CD8-positive, alpha-beta memory T cell (primary cell): ENCODE measurements around the gene ZNF821. TPM values are rescaled to one million over a fixed set of nuclear protein-coding genes. Genes with fewer than 3 reads are reported as not detected.
A peak's percentile ranks its signal among the peaks of the same experiment; 100 is the strongest.
"Not testable (repeated sequence)": the region's sequence is repeated elsewhere in the genome, so short reads cannot be mapped to it uniquely, and the experiment has no call there.

Experiments
- CTCF ChIA-PET: fragments of 350-600 bp; sonication (Branson Sonifier 250); formaldehyde crosslinking; loops from one replicate; lab custom pipeline; 2021; ENCODE audit warnings: antibody characterized with exemption; lab: Charles Lee
- POLR2A ChIA-PET: fragments of 350-600 bp; sonication (Branson Sonifier 250); formaldehyde crosslinking; loops from one replicate; lab custom pipeline; 2021; ENCODE audit warnings: antibody characterized with exemption; lab: Charles Lee
- DNase-seq, 5 donors: peaks; one replicate each; pipeline versions ENCODE4 v3.0.0 to v3.0.0-alpha.2; 2020 to 2022; ENCODE audit warnings: mixed read lengths in 1 of 5
- H3K27ac ChIP-seq: one replicate; pipeline ENCODE4 v1.7.0; 2013; ENCODE audit warnings: low read depth, mild to moderate bottlenecking, low read length, moderate library complexity
- H3K27me3 ChIP-seq: 2 replicates; pipeline ENCODE4 v1.7.0; 2013; ENCODE audit warnings: low read length, mild to moderate bottlenecking; ENCODE audit not compliant: insufficient read depth, poor library complexity, severe bottlenecking
- H3K36me3 ChIP-seq: 2 replicates; pipeline ENCODE4 v1.7.0; 2013; ENCODE audit warnings: mild to moderate bottlenecking, low read length, moderate library complexity; ENCODE audit not compliant: insufficient read depth
- H3K4me1 ChIP-seq: 2 replicates; pipeline ENCODE4 v1.7.0; 2013; ENCODE audit warnings: mild to moderate bottlenecking, low read length, moderate library complexity; ENCODE audit not compliant: insufficient read depth
- H3K4me3 ChIP-seq: 2 replicates; pipeline ENCODE4 v1.7.0; 2013; ENCODE audit warnings: mild to moderate bottlenecking, low read length
- H3K9me3 ChIP-seq: 2 replicates; pipeline ENCODE4 v1.7.0; 2013; ENCODE audit warnings: mild to moderate bottlenecking, low read length
- H3K27ac Mint-ChIP-seq, 8 donors: one replicate each; pipeline ENCODE4 v1.8.0; 2020 to 2021; ENCODE audit warnings: mixed read lengths in 8 of 8, mild to moderate bottlenecking in 6 of 8, inconsistent platforms in 3 of 8, moderate library complexity in 3 of 8
- H3K27me3 Mint-ChIP-seq, 2 donors: one replicate each; pipeline ENCODE4 v1.8.0; 2020 to 2021; ENCODE audit warnings: mixed read lengths in 2 of 2, mild to moderate bottlenecking in 1 of 2, moderate library complexity in 1 of 2
- H3K36me3 Mint-ChIP-seq, 3 donors: one replicate each; pipeline ENCODE4 v1.8.0; 2020 to 2021; ENCODE audit warnings: mixed read lengths in 3 of 3, inconsistent platforms in 1 of 3, mild to moderate bottlenecking in 1 of 3
- H3K4me1 Mint-ChIP-seq, 3 donors: one replicate each; pipeline ENCODE4 v1.8.0; 2020 to 2021; ENCODE audit warnings: mixed read lengths in 3 of 3, inconsistent platforms in 1 of 3, mild to moderate bottlenecking in 1 of 3
- H3K4me3 Mint-ChIP-seq, 7 donors: one replicate each; pipeline ENCODE4 v1.8.0; 2020 to 2021; ENCODE audit warnings: mixed read lengths in 7 of 7, mild to moderate bottlenecking in 6 of 7, moderate library complexity in 4 of 7, inconsistent platforms in 2 of 7
- H3K9me3 Mint-ChIP-seq, 5 donors: one replicate each; pipeline ENCODE4 v1.8.0; 2020 to 2022; ENCODE audit warnings: mixed read lengths in 5 of 5, mild to moderate bottlenecking in 3 of 5, moderate library complexity in 2 of 5, inconsistent platforms in 1 of 5
- polyA plus RNA-seq: library from polyadenylated mRNA; unstranded; fragments of 300-500 nt; fragmentation: Illumina TruSeq; gene quantifications from one replicate; pipeline ENCODE4 v1.2.3, GENCODE V29; 2021
- total RNA-seq, 2 experiments: library from RNA; stranded (reverse); gene quantifications; one replicate each; pipeline ENCODE4 v1.2.3, GENCODE V29; 2021

ZNF821 gene
- total and polyA plus RNA-seq, 3 experiments from 2014 or later, result 3.3 to 12.6 (median 5.3) TPM

GRCh38 chr16:71832112-71832511 lies 51.9 kb downstream of the ZNF821 start:
- CTCF ChIA-PET, result interaction anchor here (3.1 kb wide), 1 partner anchor 50 kb away, joined by 10 read pairs; no protein-coding TSS in a partner anchor

DNA sequence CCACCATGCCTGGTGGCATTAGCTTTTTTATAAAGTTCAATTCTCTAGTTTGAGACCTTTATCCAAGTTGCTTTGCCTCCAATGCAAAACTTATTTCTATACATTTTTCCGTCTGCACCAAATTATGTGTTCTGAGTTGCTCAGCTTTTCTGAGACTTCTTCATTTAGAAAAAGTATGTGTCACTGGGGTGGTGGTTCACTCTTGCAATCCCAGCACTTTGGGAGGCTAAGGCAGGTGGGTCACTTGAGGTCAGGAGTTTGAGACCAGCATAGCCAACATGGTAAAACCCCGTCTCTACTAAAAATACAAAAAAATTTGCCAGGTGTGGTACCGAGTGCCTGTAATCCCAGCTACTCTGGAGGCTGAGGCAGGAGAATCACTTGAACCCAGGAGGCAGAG lies 52.3 kb downstream of the ZNF821 start:
- H3K36me3 ChIP-seq, DNase-seq, H3K9me3 ChIP-seq, H3K27me3 ChIP-seq, H3K27me3 Mint-ChIP-seq, H3K27ac ChIP-seq, H3K36me3 Mint-ChIP-seq, H3K27ac Mint-ChIP-seq, POLR2A ChIA-PET, H3K9me3 Mint-ChIP-seq, H3K4me1 ChIP-seq, H3K4me3 Mint-ChIP-seq, H3K4me1 Mint-ChIP-seq, H3K4me3 ChIP-seq: not testable (repeated sequence)
- CTCF ChIA-PET, result interaction anchor here (3.1 kb wide), 1 partner anchor 50 kb away, joined by 10 read pairs; no protein-coding TSS in a partner anchor

More at GRCh38 chr16:71832112-71832511, 51.9 kb downstream of the ZNF821 start:
- not testable (repeated sequence) for H3K4me3 ChIP-seq, DNase-seq, H3K36me3 ChIP-seq, H3K9me3 ChIP-seq, H3K4me1 ChIP-seq, H3K4me1 Mint-ChIP-seq, H3K4me3 Mint-ChIP-seq, H3K27ac ChIP-seq, H3K27me3 ChIP-seq, H3K36me3 Mint-ChIP-seq, H3K27me3 Mint-ChIP-seq, H3K9me3 Mint-ChIP-seq
- peak overlapping the region in 1 of 8 donors; percentile 50 for H3K27ac Mint-ChIP-seq
- POLR2A ChIA-PET, result interaction anchor here (0.6 kb wide), 1 partner anchor 63 kb away, joined by 8 read pairs; no protein-coding TSS in a partner anchor

DNA sequence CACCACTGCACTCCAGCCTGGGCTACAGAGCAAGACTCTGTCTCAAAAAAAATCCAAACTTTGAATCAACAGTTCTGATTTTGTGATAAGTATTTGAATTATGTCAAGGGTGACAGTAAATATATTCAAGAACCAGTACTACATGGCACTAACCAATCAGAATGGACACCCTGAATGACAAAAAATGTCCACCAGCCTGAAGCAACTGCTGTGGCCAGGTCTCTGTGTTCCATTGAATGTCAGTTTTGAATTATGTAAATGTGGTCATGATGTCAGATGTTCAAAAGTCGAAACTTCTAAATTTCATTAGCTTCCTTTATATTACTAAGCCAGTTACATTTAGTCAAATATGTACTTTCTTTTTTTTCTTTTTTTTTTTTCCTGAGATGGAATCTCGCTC lies 53.6 kb downstream of the ZNF821 start:
- Histone ChIP-seq H3K4me3 (no peak overlapping the region), H3K27me3 (no peaks in the 10 kb centered on the region), H3K36me3 (no peaks in the 10 kb centered on the region), H3K4me1 (no peaks in the 10 kb centered on the region), H3K27ac (no peak overlapping the region), H3K9me3 (no peaks in the 10 kb centered on the region)
- Mint-ChIP-seq H3K4me1 (peaks cover 0 to 8% (median 0%) of the 10 kb centered on the region in 3 donors), H3K27me3 (peaks cover 0 to 2% of the 10 kb centered on the region in 2 donors), H3K36me3 (no peaks in the 10 kb centered on the region), H3K4me3 (no peak overlapping the region), H3K9me3 (no peaks in the 10 kb centered on the region), H3K27ac (no peak overlapping the region)
- ChIA-PET CTCF (interaction anchor here (1.0 to 3.1 kb wide), 2 partner anchors 28 to 52 kb away, joined by 4 to 10 read pairs; no protein-coding TSS in a partner anchor), POLR2A (no interaction called here)
- no peak for DNase-seq

DNA sequence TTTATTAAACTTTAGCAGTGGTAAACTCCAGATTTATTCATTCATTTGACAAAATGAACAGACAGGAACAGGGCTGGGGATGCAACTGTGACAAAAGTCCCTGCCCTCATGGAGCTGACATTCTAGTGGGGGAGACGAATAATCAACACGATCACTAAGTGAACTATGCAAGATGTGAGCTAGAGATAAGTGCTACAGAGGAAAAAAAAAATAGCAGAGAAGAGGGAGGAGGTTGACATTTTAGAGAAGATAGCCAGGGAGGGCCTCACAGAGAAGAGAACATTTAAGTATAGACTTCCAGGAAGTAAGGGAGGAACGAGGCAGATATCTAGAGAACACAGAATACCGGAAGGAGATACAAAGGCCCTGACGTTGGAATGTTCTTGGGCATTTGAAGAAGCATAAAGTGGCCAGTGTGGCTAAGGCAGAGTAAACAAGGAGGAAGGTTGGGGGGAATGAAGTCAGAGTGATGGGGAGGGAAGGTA lies 57.4 kb downstream of the ZNF821 start:
- no peaks in the 10 kb centered on the region for H3K9me3 Mint-ChIP-seq
- no peak for DNase-seq
- H3K4me3 Mint-ChIP-seq, result no peak overlapping the region
- H3K36me3 ChIP-seq, result no peaks in the 10 kb centered on the region
- no peak overlapping the region for H3K27ac Mint-ChIP-seq
- H3K9me3 ChIP-seq, result no peaks in the 10 kb centered on the region
- H3K27me3 Mint-ChIP-seq, result peaks cover 0 to 2% of the 10 kb centered on the region in 2 donors
- H3K4me1 ChIP-seq, result no peaks in the 10 kb centered on the region
- no peak overlapping the region for H3K4me3 ChIP-seq
- H3K27me3 ChIP-seq, result no peaks in the 10 kb centered on the region
- peaks cover 0 to 1% (median 0%) of the 10 kb centered on the region in 3 donors for H3K36me3 Mint-ChIP-seq
- POLR2A ChIA-PET, result no interaction called here
- CTCF ChIA-PET, result no interaction called here
- H3K27ac ChIP-seq, result no peak overlapping the region
- no peaks in the 10 kb centered on the region for H3K4me1 Mint-ChIP-seq

GRCh38 chr16:71817155-71817500 lies 66.9 kb downstream of the ZNF821 start:
- H3K27me3 ChIP-seq, POLR2A ChIA-PET, H3K27me3 Mint-ChIP-seq, H3K27ac ChIP-seq, H3K9me3 Mint-ChIP-seq, H3K9me3 ChIP-seq, H3K36me3 Mint-ChIP-seq, DNase-seq, H3K4me3 ChIP-seq, H3K36me3 ChIP-seq, H3K4me1 ChIP-seq: not testable (repeated sequence)
- Mint-ChIP-seq H3K4me1 (peaks cover 5 to 14% (median 13%) of the 10 kb centered on the region in 3 donors), H3K27ac (peak overlapping the region in 5 of 8 donors; percentile 19 to 74 (median 52)), H3K4me3 (peak overlapping the region in 1 of 7 donors; percentile 54)
- CTCF ChIA-PET, result interaction anchor here (1.0 kb wide), 1 partner anchor 66 kb away, joined by 3 read pairs; no protein-coding TSS in a partner anchor

- Histone ChIP-seq H3K27ac (no peak overlapping the region), H3K9me3 (no peaks in the 10 kb centered on the region), H3K27me3 (no peaks in the 10 kb centered on the region), H3K4me1 (peaks cover 26% of the 10 kb centered on the region), H3K36me3 (no peaks in the 10 kb centered on the region), H3K4me3 (no peak overlapping the region)
- DNase-seq, result peak in 2 of 5 donors; percentile 30 to 35
- ChIA-PET POLR2A (interaction anchor here (0.6 kb wide), 1 partner anchor 34 kb away, joined by 3 read pairs; the partner anchor contains the start of gene ATXN1L), CTCF (interaction anchor here (1.3 to 6.3 kb wide), 3 partner anchors 30 to 150 kb away, joined by 4 to 44 read pairs (median 4); no protein-coding TSS in a partner anchor)
- Mint-ChIP-seq H3K9me3 (no peaks in the 10 kb centered on the region), H3K4me1 (peaks cover 21 to 37% (median 33%) of the 10 kb centered on the region in 3 donors), H3K36me3 (peaks cover 0 to 24% (median 0%) of the 10 kb centered on the region in 3 donors), H3K4me3 (peak overlapping the region in 2 of 7 donors; percentile 32 to 71), H3K27ac (peak overlapping the region in 7 of 8 donors; percentile 5 to 89 (median 63)), H3K27me3 (peaks cover 0 to 5% of the 10 kb centered on the region in 2 donors)
Observed at GRCh38 chr16:71811261-71811803, 72.7 kb downstream of the ZNF821 start.

- Mint-ChIP-seq H3K4me1 (peaks cover 24 to 45% (median 38%) of the 10 kb centered on the region in 3 donors), H3K36me3 (peaks cover 0 to 28% (median 0%) of the 10 kb centered on the region in 3 donors), H3K4me3 (peak overlapping the region in 5 of 7 donors; percentile 54 to 99 (median 93)), H3K27ac (peak overlapping the region; percentile 51 to 100 (median 98))
- H3K4me1 ChIP-seq, result peaks cover 30% of the 10 kb centered on the region
- not testable (repeated sequence) for DNase-seq, H3K9me3 Mint-ChIP-seq, H3K4me3 ChIP-seq, H3K27me3 Mint-ChIP-seq, H3K27me3 ChIP-seq, H3K36me3 ChIP-seq, H3K9me3 ChIP-seq, H3K27ac ChIP-seq
- ChIA-PET POLR2A (interaction anchor here (0.6 to 3.6 kb wide), 3 partner anchors 72 to 85 kb away, joined by 4 to 43 read pairs (median 26); partner anchors contain the start of genes IST1 and ZNF821), CTCF (interaction anchor here (1.3 to 6.3 kb wide), 4 partner anchors 31 to 84 kb away, joined by 4 to 44 read pairs (median 6); no protein-coding TSS in a partner anchor)
Observed at GRCh38 chr16:71810155-71810530, 73.8 kb downstream of the ZNF821 start.
